SW480 (cell line): ENCODE measurements around the gene BUB1B.

Experiments used
- DNase-seq: peaks from one replicate; pipeline ENCODE4 v3.0.0-alpha.2; 2016; ENCODE audit warnings: low spot score

Gene BUB1B

DNA sequence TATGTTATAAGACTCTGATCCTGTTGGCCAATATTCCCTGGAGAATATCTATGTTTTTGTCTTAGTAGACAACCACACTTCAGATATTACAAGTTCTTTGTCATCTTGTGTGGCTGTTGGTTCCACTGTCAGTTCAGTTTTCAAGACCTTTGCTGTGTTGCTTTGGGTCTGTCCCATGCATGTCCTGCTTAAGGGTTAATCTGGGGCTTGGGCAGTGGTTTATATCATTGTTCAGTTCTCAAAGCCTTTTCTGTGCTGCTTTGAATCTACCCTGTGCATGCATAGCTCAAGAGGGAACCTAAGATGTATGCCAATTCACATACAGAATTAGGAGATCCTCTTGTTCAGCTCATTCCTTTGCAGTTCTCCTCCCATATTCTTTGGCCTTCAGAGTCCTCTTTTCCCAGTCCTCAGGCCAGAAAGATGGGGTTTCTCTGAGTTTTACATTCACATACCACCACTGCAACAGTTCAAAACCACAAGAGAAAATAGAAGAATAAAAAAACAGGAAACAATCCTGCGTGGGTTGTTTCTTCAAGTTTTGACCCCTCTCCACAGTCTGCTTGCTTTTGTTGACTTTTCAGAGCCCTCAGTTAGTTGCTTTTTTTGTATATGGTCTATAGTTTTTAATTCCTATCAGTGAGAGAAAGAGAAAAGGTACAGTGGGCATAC, 21.6 kb downstream of the BUB1B start:
- DNase-seq, result no peak

DNA sequence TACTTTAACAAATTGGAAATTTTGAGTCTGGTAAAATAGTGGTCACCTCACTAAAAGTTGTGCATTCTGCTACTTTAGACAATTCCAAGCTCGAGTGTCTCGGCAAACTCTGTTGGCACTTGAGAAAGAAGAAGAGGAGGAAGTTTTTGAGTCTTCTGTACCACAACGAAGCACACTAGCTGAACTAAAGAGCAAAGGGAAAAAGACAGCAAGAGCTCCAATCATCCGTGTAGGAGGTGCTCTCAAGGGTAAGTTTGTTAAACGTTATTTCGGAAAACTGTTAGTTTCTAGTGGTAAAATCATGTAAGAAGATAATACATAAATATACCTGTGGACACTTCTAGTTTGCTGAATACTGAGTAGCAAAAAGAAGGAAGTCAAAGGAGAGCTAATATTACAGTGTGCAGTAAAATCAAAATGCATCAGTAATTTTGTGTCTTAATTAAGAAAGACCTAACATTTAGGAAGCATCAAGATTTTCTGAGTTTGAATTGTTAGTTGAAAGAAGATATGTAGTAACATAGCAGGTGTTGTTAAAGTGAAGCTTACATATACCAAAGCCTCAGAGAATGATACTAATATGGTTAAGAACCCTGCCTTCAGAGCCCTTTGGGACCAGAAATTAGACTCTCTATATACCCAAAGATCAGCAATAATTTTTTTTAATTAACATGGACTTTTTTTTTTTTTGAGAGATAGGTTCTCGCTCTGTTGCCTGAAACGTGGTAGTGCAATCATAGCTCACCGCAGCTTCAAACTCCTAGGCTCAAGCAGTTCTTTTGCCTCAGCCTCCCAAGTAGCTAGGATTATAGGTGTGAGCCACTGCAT, 23.0 kb downstream of the BUB1B start:
- DNase-seq, result no peak

DNA sequence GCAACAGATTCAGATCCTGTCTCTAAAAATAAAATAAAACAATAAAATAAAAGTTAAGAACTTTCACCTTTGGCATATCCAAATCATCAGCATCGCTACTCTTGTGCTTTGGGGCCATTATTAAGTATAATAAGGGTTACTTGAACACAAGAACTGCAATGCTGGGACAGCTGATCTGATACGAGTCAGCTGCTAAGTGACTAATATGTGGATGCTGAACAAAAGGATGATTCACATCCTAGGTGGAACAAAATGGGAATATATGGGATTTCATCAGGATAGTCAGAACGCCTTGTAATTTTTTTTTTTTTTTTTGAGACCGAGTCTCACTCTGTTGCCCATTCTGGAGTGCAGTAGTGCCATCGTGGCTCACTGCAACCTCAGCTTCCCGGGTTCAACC, 29.7 kb downstream of the BUB1B start:
- DNase-seq, result peak; percentile 8

- DNase-seq, result no peak
These were observed 32.1 kb downstream of the BUB1B start for GRCh38 chr15:40192942-40193341.

- no peak for DNase-seq
These were observed 36.6 kb downstream of the BUB1B start for GRCh38 chr15:40197434-40197833.

DNA sequence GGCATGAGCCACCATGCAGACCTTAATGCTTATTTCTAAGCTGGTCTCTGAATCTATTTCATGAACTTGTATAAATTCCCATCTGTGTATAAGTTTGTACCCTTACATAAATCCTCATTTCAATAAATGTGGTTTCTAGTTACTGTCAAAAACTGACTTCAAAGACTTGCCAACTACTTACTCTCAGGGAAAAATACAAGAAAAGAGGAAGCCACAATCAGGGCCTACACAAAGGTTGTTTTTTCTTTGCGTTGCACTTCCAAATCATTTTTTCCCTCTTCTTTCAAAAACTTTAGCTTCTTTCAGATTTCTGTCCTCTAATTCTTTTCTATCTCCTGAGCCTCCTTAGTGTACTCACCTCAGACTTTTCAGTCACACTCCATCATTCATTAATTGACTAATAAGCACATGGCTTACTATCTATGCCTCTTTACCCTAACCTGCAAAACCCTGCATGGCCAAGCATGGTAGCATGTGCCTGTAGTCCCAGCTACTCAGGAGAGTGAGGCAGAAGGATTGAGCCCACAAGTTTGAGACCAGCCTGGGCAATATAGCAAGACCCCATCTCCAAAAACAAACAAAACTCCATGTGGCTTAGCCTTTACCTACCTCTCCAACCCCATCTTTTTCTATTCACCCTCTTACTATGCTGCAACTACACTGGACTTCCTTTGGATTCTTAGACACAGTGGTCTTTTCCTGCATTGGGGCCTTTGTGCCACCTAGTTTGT, 37.7 kb downstream of the BUB1B start:
- DNase-seq, result no peak

DNA sequence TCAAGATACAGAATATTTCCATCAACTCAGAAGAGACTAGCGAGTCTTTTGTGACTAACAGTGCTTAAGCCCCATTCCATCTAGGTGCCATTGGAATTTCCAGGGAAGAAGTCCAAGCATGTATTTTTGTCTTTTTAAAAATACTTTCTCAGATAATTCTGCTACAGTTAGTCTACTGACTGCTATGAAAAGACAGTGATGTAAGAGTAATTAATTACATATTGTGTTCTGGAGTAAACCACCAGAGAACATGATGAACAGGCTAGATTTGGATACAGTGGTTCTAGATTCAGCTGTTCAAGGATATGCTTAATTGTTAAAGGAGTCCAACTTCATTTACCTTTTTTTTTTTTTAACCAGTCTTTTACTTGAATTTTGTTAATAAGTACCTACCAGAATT, 43.2 kb downstream of the BUB1B start:
- no peak for DNase-seq

DNA sequence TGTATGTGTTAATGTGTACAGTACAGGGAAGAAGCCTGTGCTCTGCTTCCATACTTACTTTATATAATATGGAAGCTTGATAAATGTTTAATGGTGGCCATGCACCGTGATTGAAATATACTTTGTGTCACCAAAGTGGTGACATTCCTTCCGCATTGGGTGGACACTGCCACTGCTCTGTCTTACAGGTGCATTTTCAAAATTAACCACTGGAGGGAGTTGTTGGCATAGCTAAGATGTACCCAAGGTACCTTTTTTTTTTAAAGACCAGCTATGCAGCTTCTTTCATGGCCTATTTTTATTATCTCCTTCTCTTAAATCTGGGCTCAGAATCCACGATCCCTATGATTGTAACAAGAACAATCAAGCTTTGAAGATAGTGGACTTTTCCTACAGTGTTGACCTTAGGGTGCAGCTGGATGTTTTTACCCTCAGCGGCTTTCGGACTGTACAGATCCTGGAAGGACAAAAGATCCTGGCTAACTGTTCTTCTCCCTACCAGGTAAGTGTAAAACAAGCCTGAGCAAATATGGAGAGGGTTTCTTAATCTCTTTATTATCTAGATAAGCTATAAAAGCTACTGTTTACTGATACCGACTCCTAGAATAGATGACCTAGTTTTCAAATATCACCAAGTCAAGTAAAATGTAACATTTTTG, 56.4 kb downstream of the BUB1B start:
- DNase-seq, result peak; percentile 69

GRCh38 chr15:40219801-40220200, 58.9 kb downstream of the BUB1B start:
- DNase-seq, result no peak

GRCh38 chr15:40222131-40222530, 61.3 kb downstream of the BUB1B start:
- no peak for DNase-seq

GRCh38 chr15:40226736-40227135, 65.9 kb downstream of the BUB1B start:
- DNase-seq, result no peak

DNA sequence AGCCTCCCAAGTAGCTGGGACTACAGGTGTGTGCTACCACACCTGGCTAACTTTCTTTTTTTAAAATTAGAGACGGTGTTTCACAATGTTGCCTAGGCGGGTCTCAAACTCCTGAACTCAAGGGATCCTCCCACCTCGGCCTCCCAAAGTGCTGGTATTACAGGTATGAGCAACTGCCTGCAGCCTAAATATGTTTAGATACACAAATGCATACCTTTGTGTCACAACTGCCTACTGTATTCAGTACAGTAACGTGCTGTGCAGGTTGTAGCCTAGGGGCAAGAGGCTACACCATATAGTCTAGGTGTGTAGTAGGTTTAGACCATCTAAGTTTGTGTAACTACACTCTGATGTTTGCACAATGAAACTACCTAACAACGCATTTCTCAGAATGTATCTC, 68.4 kb downstream of the BUB1B start:
- no peak for DNase-seq

- no peak for DNase-seq
These were observed 69.1 kb downstream of the BUB1B start for GRCh38 chr15:40229956-40230355.

DNA sequence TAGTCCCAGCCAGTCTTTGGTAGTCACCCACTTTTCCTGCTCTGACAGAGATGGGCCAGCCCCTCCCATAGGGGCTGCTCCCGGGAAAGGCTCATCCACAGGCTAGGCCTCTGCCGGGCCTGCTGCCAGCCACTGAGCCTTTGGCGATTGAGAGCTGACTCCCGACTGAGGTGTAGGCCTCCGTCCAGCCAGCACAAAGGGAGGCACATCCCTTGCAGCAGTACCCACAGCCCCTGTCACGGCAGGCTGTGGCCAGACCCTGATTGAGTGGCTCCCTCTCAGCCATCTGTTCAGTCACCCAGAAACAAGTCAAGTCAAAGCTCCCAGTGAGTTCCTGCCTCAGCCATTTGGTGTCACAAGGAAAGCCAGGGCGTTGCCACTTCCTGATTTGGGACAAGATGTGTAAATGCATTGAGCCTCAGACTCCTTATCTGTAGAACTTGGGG, 71.8 kb downstream of the BUB1B start:
- no peak for DNase-seq

GRCh38 chr15:40233727-40234577, 73.1 kb downstream of the BUB1B start:
- DNase-seq, result peak; percentile 17

- peak; percentile 36 for DNase-seq
These were observed 73.9 kb downstream of the BUB1B start for GRCh38 chr15:40234783-40235182.

GRCh38 chr15:40235201-40235885, 74.5 kb downstream of the BUB1B start:
- DNase-seq, result no peak

- DNase-seq, result peak; percentile 79
These were observed 77.9 kb downstream of the BUB1B start, which contains the start of gene PAK6 for GRCh38 chr15:40238532-40239403. Gene PAK6 (plus strand): TSS chr15:40239063. CDS start chr15:40264786, 25,723 bp downstream.

- no peak for DNase-seq
These were observed 78.5 kb downstream of the BUB1B start for GRCh38 chr15:40239404-40239692.
